MM.1S (cell line): ENCODE data around the gene MIGA2.

Source experiments
- DNase-seq: peaks from one replicate; pipeline ENCODE4 v3.0.0-alpha.2; 2015
- H2AFZ ChIP-seq: fragments of 300-600 bp; sonication (generic); 2 replicates; pipeline ENCODE4 v1.6.0; 2016; ENCODE audit warnings: antibody characterized with exemption, low read length
- H3F3A ChIP-seq: fragments of 300-600 bp; sonication (generic); 2 replicates; pipeline ENCODE4 v1.6.1; 2016; ENCODE audit warnings: mild to moderate bottlenecking, antibody characterized with exemption, low read length, moderate library complexity, mixed read lengths; ENCODE audit not compliant: insufficient read depth
- H3K27ac ChIP-seq: fragments of 300-600 bp; sonication (generic); 2 replicates; pipeline ENCODE4 v1.5.1; 2016; ENCODE audit warnings: mild to moderate bottlenecking, low read length
- H3K27me3 ChIP-seq: fragments of 300-600 bp; sonication (generic); replicated peaks from 2 replicates; pipeline ENCODE4 v1.6.0; 2016; ENCODE audit warnings: low read length; ENCODE audit not compliant: insufficient read depth
- H3K36me3 ChIP-seq: fragments of 300-600 bp; sonication (generic); replicated peaks from 2 replicates; pipeline ENCODE4 v1.6.1; 2016; ENCODE audit warnings: mild to moderate bottlenecking, low read length, mixed read lengths; ENCODE audit not compliant: insufficient read depth
- H3K4me1 ChIP-seq: fragments of 300-600 bp; sonication (generic); 2 replicates; pipeline ENCODE4 v1.6.1; 2016; ENCODE audit warnings: low read length, mixed read lengths
- H3K4me2 ChIP-seq: fragments of 300-600 bp; sonication (generic); 2 replicates; pipeline ENCODE4 v1.6.0; 2016; ENCODE audit warnings: low read depth, low read length
- H3K4me3 ChIP-seq: fragments of 300-600 bp; sonication (generic); 2 replicates; pipeline ENCODE4 v1.5.1; 2016; ENCODE audit warnings: low read length, mixed read lengths
- H3K79me2 ChIP-seq: fragments of 300-600 bp; sonication (generic); 2 replicates; pipeline ENCODE4 v1.6.1; 2016; ENCODE audit warnings: mixed run types, low read length, mixed read lengths
- H3K9ac ChIP-seq: fragments of 300-600 bp; sonication (generic); 2 replicates; pipeline ENCODE4 v1.6.1; 2016; ENCODE audit warnings: low read length, mixed read lengths
- H3K9me2 ChIP-seq: fragments of 300-600 bp; sonication (generic); replicated peaks from 2 replicates; pipeline ENCODE4 v1.6.1; 2016; ENCODE audit warnings: mild to moderate bottlenecking, low read length, mixed read lengths; ENCODE audit not compliant: insufficient read depth
- H3K9me3 ChIP-seq: fragments of 300-600 bp; sonication (generic); replicated peaks from 2 replicates; pipeline ENCODE4 v1.6.1; 2016; ENCODE audit warnings: mild to moderate bottlenecking, low read length, mixed read lengths; ENCODE audit not compliant: insufficient read depth
- H4K20me1 ChIP-seq: fragments of 300-600 bp; sonication (generic); 2 replicates; pipeline ENCODE4 v1.6.1; 2016; ENCODE audit warnings: mild to moderate bottlenecking, low read length, moderate library complexity, mixed read lengths; ENCODE audit not compliant: insufficient read depth
- EZH2 ChIP-seq: fragments of 300-600 bp; sonication (generic); optimal IDR thresholded peaks from 2 replicates; pipeline ENCODE3; 2017; ENCODE audit warnings: low read depth, mild to moderate bottlenecking, antibody characterized with exemption, low read length, mixed read lengths
- EZH2phosphoT487 ChIP-seq: fragments of 300-600 bp; sonication (generic); IDR thresholded peaks from 2 replicates; pipeline ENCODE4 v1.6.1; 2018; ENCODE audit warnings: antibody characterized with exemption, low read length
- TF ChIP-seq, protein P1 (sequence below): fragments of 300-600 bp; sonication (generic); IDR thresholded peaks from 2 replicates; pipeline ENCODE4 v1.5.1; 2016; ENCODE audit warnings: antibody characterized with exemption, low read length, mixed read lengths

The MIGA2 gene

DNA sequence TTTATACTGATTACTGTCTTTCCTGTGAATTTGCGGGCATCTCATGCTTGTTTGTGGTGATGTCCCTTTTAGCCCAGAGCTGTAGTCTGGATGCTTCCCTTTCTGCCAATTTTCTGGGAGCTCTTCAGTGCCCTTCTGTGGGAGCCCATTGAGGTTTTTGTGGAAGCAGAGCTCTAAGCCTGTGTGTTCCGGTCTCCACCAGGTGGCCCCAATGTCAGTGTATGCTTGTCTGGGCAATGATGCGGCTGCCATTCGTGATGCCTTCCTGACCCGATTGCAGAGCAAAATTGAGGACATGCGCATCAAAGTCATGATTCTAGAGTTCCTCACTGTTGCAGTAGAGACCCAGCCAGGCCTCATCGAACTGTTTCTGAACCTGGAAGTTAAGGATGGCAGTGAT, 43.4 kb upstream of the MIGA2 start:
- no peaks in the 10 kb centered on the region for H3K9me3 ChIP-seq
- H3K4me3 ChIP-seq = no peak overlapping the region
- no peak overlapping the region for H3K9ac ChIP-seq
- no peaks in the 10 kb centered on the region for H4K20me1 ChIP-seq
- no peak for TF ChIP-seq EZH2
- TF ChIP-seq, protein P1, sequence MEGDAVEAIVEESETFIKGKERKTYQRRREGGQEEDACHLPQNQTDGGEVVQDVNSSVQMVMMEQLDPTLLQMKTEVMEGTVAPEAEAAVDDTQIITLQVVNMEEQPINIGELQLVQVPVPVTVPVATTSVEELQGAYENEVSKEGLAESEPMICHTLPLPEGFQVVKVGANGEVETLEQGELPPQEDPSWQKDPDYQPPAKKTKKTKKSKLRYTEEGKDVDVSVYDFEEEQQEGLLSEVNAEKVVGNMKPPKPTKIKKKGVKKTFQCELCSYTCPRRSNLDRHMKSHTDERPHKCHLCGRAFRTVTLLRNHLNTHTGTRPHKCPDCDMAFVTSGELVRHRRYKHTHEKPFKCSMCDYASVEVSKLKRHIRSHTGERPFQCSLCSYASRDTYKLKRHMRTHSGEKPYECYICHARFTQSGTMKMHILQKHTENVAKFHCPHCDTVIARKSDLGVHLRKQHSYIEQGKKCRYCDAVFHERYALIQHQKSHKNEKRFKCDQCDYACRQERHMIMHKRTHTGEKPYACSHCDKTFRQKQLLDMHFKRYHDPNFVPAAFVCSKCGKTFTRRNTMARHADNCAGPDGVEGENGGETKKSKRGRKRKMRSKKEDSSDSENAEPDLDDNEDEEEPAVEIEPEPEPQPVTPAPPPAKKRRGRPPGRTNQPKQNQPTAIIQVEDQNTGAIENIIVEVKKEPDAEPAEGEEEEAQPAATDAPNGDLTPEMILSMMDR = peak; percentile 25
- no peak for TF ChIP-seq EZH2phosphoT487
- H3K36me3 ChIP-seq = peaks cover 10% of the 10 kb centered on the region
- no peaks in the 10 kb centered on the region for H3K4me1 ChIP-seq
- H3K4me2 ChIP-seq = no peak overlapping the region
- DNase-seq = no peak
- no peaks in the 10 kb centered on the region for H3K27me3 ChIP-seq
- no peaks in the 10 kb centered on the region for H3K79me2 ChIP-seq
- H3K27ac ChIP-seq = no peak overlapping the region
- H3F3A ChIP-seq = no peaks in the 10 kb centered on the region
- no peaks in the 10 kb centered on the region for H3K9me2 ChIP-seq
- H2AFZ ChIP-seq = no peak overlapping the region

DNA sequence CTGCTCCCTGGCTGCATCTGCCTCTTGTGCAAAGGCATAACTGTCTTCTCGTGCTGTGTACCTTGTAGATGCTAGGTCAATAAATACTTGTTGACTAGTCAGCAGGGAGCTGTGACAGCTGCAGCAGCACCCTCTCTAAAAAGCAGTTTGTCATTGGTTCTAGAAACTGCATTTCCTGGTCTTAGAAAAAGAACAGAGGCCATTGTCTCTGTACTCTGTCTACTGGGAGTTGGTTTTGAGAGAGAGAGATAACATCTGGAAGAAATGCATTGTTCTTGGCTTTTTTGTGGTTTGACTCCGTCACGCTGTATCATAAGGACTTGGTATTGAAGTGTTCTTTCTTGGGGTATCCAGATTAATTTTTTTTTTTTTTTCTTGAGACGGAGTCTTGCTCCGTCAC, 40.6 kb upstream of the MIGA2 start:
- TF ChIP-seq, protein P1 = no peak
- TF ChIP-seq EZH2phosphoT487 = no peak
- no peak for TF ChIP-seq EZH2
- H3K4me1 ChIP-seq = no peaks in the 10 kb centered on the region
- no peak overlapping the region for H3K9ac ChIP-seq

DNA sequence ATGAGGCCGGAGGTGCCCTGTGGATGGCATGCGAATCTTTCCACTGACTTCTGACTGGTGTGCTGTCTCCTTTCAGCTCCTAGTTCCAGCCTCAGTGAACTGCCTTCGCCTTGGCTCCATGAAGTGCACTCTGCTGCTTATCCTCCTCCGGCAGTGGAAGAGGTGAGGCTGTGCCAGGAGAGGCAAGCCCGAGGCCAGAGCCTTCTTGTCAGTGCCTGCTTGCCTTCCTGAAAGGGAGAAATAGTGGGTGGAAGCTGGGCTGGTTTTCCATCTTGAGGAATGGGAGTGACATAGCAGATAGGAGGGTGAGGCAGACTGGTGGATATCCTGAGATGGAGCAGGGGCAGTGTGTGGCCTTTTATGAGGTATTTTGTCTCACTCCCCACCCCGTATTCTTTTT, 38.0 kb upstream of the MIGA2 start:
- H3K9me2 ChIP-seq = no peaks in the 10 kb centered on the region
- no peaks in the 10 kb centered on the region for H3K9me3 ChIP-seq
- H2AFZ ChIP-seq = no peak overlapping the region
- H3K4me3 ChIP-seq = no peak overlapping the region
- no peaks in the 10 kb centered on the region for H3K27me3 ChIP-seq
- peaks cover 18% of the 10 kb centered on the region for H3K36me3 ChIP-seq
- H3F3A ChIP-seq = 0 out of 2 replicates have a peak, but pooled peaks cover 4% of the 10 kb centered on the region
- no peak overlapping the region for H3K9ac ChIP-seq
- no peak for DNase-seq
- H4K20me1 ChIP-seq = no peaks in the 10 kb centered on the region
- no peak for TF ChIP-seq EZH2
- TF ChIP-seq EZH2phosphoT487 = no peak
- TF ChIP-seq, protein P1 = no peak
- H3K79me2 ChIP-seq = no peaks in the 10 kb centered on the region
- H3K27ac ChIP-seq = no peak overlapping the region
- no peaks in the 10 kb centered on the region for H3K4me1 ChIP-seq
- H3K4me2 ChIP-seq = no peak overlapping the region

More for the DNA sequence above, 40.6 kb upstream of the MIGA2 start:
- Histone ChIP-seq H2AFZ (no peak overlapping the region), H3F3A (no peaks in the 10 kb centered on the region), H3K79me2 (no peaks in the 10 kb centered on the region), H3K4me2 (no peak overlapping the region), H3K4me3 (no peak overlapping the region), H3K27me3 (no peaks in the 10 kb centered on the region), H3K27ac (no peak overlapping the region), H3K9me3 (no peaks in the 10 kb centered on the region), H4K20me1 (no peaks in the 10 kb centered on the region), H3K9me2 (no peaks in the 10 kb centered on the region), H3K36me3 (peaks cover 18% of the 10 kb centered on the region)
- no peak for DNase-seq
